Fibroblast of the aortic adventitia (primary cell): ENCODE data around the gene PDZD7. TPM values are rescaled to one million over a fixed set of nuclear protein-coding genes. Genes with fewer than 3 reads are reported as not detected.
A peak's percentile ranks its signal among the peaks of the same experiment; 100 is the strongest.
"Not testable (repeated sequence)": the region's sequence is repeated elsewhere in the genome, so short reads cannot be mapped to it uniquely, and the experiment has no call there.

Experiments used
- DNase-seq: peaks from one replicate; pipeline ENCODE4 v3.0.0-alpha.2; 2010; ENCODE audit warnings: low read depth
- H3K4me3 ChIP-seq: 2 replicates; pipeline ENCODE4 v1.5.1; 2011; ENCODE audit warnings: low read depth, mild to moderate bottlenecking, control low read depth, low read length, moderate library complexity
- CTCF ChIP-seq: IDR thresholded peaks from 2 replicates; pipeline ENCODE4 v1.5.1; 2011; ENCODE audit warnings: mild to moderate bottlenecking, low read length, control low read depth, inconsistent platforms; ENCODE audit not compliant: insufficient read depth
- total RNA-seq: library from RNA; depleted of rRNA; stranded (reverse); fragments of >200 nt; gene quantifications from 2 replicates; pipeline ENCODE4 v1.2.3, GENCODE V29; 2012; ENCODE audit warnings: low replicate concordance

Gene PDZD7
- total RNA-seq, 1 donor = 0.27 TPM

- TF ChIP-seq CTCF = no peak
- DNase-seq = no peak
- no peak overlapping the region for H3K4me3 ChIP-seq
These were observed 7.6 kb upstream of the PDZD7 start for GRCh38 chr10:101038484-101038883.

GRCh38 chr10:101036726-101037125 lies 5.8 kb upstream of the PDZD7 start:
- no peak for TF ChIP-seq CTCF

GRCh38 chr10:101035916-101036702 lies 5.2 kb upstream of the PDZD7 start:
- TF ChIP-seq CTCF = no peak
- DNase-seq = no peak

More at GRCh38 chr10:101036726-101037125, 5.8 kb upstream of the PDZD7 start:
- no peak overlapping the region for H3K4me3 ChIP-seq
- DNase-seq = no peak

GRCh38 chr10:101035314-101035713 lies 4.4 kb upstream of the PDZD7 start:
- no peak for TF ChIP-seq CTCF
- H3K4me3 ChIP-seq = no peak overlapping the region
- DNase-seq = no peak

More at GRCh38 chr10:101035916-101036702, 5.2 kb upstream of the PDZD7 start:
- H3K4me3 ChIP-seq = no peak overlapping the region

GRCh38 chr10:101034404-101034803 lies 3.5 kb upstream of the PDZD7 start:
- H3K4me3 ChIP-seq, DNase-seq: not testable (repeated sequence)

- no peak for DNase-seq
- no peak for TF ChIP-seq CTCF
- peak overlapping the region; percentile 92 for H3K4me3 ChIP-seq
These were observed 2.3 kb upstream of the PDZD7 start for GRCh38 chr10:101033276-101033675.

GRCh38 chr10:101032637-101033224 lies 1.8 kb upstream of the PDZD7 start:
- TF ChIP-seq CTCF = no peak

More at GRCh38 chr10:101032637-101033224, 1.8 kb upstream of the PDZD7 start:
- DNase-seq = peak; percentile 90
- H3K4me3 ChIP-seq = peak overlapping the region; percentile 92
